H1 (cell line): ENCODE measurements around the gene KCNQ1.

ENCODE experiments used
- EP300 ChIP-seq, 2 experiments: IDR thresholded peaks; 1 replicate in 1 of 2; 2 replicates in 1 of 2; pipeline ENCODE4 v1.6.1; 2011 to 2012; ENCODE audit warnings: low read depth in 2 of 2, low read length in 2 of 2, mild to moderate bottlenecking in 2 of 2, borderline replicate concordance in 1 of 2, inconsistent platforms in 1 of 2, moderate library complexity in 1 of 2
- POLR2A ChIP-seq, 2 experiments: IDR thresholded peaks; 1 replicate in 1 of 2; 2 replicates in 1 of 2; pipeline ENCODE4 v1.6.1; 2011; ENCODE audit warnings: low read depth in 2 of 2, low read length in 2 of 2, mild to moderate bottlenecking in 2 of 2; ENCODE audit errors: control extremely low read depth in 1 of 2
- RBBP5 ChIP-seq: IDR thresholded peaks from 2 replicates; pipeline ENCODE4 v1.7.1; 2012; ENCODE audit warnings: low read depth, mild to moderate bottlenecking, inconsistent platforms, low read length, moderate library complexity, borderline replicate concordance
- SIRT6 ChIP-seq: IDR thresholded peaks from one replicate; pipeline ENCODE4 v1.7.1; 2012; ENCODE audit warnings: low read length, inconsistent platforms
- TF ChIP-seq, protein P1 (sequence below), 3 experiments: IDR thresholded peaks; 1 replicate in 2 of 3; 2 replicates in 1 of 3; pipeline versions ENCODE4 v1.5.1 to v1.6.1; 2011; ENCODE audit warnings: low read length in 3 of 3, mild to moderate bottlenecking in 3 of 3, inconsistent platforms in 2 of 3, low read depth in 1 of 3, moderate library complexity in 1 of 3; ENCODE audit not compliant: insufficient read depth in 1 of 3; ENCODE audit errors: control extremely low read depth in 1 of 3

DNA sequence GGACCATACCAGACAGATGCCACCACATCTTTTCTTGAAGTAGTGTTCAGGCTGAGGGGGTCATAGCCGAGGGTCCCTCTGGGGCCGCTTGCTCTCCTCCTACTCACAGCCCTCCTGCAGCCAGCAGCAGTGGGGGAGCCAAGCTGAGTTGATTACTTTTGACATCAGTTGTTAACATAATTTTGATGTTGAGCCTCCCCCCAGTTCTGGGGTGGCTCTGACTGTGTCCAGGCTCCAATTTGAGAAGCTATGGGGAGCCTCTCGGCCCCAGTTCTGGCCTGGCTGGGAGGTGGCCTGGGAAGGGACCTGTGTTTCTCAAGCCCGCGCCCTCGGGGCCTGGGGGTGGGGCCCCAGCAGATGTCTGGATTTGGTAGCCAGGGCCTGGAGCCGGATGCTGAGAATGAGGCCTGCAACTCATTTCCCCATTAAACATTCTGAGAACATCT lies 207.0 kb downstream of the KCNQ1 start:
- no peak for TF ChIP-seq RBBP5
- TF ChIP-seq POLR2A (IDR thresholded peaks at IDR 0.05; ENCODE audit: control extremely low read depth in 1 of 2, low read depth in 2 of 2, low read length in 2 of 2) = no peak
- TF ChIP-seq, protein P1, sequence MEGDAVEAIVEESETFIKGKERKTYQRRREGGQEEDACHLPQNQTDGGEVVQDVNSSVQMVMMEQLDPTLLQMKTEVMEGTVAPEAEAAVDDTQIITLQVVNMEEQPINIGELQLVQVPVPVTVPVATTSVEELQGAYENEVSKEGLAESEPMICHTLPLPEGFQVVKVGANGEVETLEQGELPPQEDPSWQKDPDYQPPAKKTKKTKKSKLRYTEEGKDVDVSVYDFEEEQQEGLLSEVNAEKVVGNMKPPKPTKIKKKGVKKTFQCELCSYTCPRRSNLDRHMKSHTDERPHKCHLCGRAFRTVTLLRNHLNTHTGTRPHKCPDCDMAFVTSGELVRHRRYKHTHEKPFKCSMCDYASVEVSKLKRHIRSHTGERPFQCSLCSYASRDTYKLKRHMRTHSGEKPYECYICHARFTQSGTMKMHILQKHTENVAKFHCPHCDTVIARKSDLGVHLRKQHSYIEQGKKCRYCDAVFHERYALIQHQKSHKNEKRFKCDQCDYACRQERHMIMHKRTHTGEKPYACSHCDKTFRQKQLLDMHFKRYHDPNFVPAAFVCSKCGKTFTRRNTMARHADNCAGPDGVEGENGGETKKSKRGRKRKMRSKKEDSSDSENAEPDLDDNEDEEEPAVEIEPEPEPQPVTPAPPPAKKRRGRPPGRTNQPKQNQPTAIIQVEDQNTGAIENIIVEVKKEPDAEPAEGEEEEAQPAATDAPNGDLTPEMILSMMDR (IDR thresholded peaks at IDR 0.05; ENCODE audit: control extremely low read depth in 1 of 3, insufficient read depth in 1 of 3, low read depth in 1 of 3, low read length in 3 of 3) = no peak
- TF ChIP-seq EP300 (IDR thresholded peaks at IDR 0.05; ENCODE audit: borderline replicate concordance in 1 of 2, low read depth in 2 of 2, low read length in 2 of 2) = no peak
- no peak for TF ChIP-seq SIRT6
